GM18511 (cell line): Measurements from ENCODE around the gene LRP1B.

Source experiments
- ATAC-seq: cut with Tn5 transposase; IDR thresholded peaks from one replicate; pipeline ENCODE4 v1.9.1; 2021; ENCODE audit warnings: mild to moderate bottlenecking, moderate library complexity; ENCODE audit not compliant: unreplicated experiment

LRP1B gene

GRCh38 chr2:141062031-141062430, 1068.8 kb downstream of the LRP1B start:
- no peak for ATAC-seq

- no peak for ATAC-seq
Observed at GRCh38 chr2:141058556-141058955, 1072.3 kb downstream of the LRP1B start.

GRCh38 chr2:141055531-141055930, 1075.3 kb downstream of the LRP1B start:
- no peak for ATAC-seq

- ATAC-seq, result no peak
Observed at GRCh38 chr2:141048951-141049350, 1081.9 kb downstream of the LRP1B start.

GRCh38 chr2:141041281-141041680, 1089.5 kb downstream of the LRP1B start:
- ATAC-seq, result no peak

GRCh38 chr2:141038341-141038740, 1092.5 kb downstream of the LRP1B start:
- no peak for ATAC-seq

GRCh38 chr2:141037361-141037760, 1093.5 kb downstream of the LRP1B start:
- ATAC-seq, result no peak

- no peak for ATAC-seq
Observed at GRCh38 chr2:141035846-141036420, 1094.9 kb downstream of the LRP1B start.

GRCh38 chr2:141029428-141030078, 1101.3 kb downstream of the LRP1B start:
- ATAC-seq, result no peak

GRCh38 chr2:141027221-141027620, 1103.6 kb downstream of the LRP1B start:
- ATAC-seq, result no peak

GRCh38 chr2:141021611-141022010, 1109.2 kb downstream of the LRP1B start:
- ATAC-seq, result no peak

GRCh38 chr2:141021109-141021508, 1109.7 kb downstream of the LRP1B start:
- no peak for ATAC-seq

GRCh38 chr2:141020346-141020745, 1110.5 kb downstream of the LRP1B start:
- no peak for ATAC-seq

GRCh38 chr2:141015341-141016047, 1115.3 kb downstream of the LRP1B start:
- no peak for ATAC-seq

GRCh38 chr2:141003967-141004657, 1126.7 kb downstream of the LRP1B start:
- ATAC-seq, result no peak

GRCh38 chr2:141001750-141002149, 1129.1 kb downstream of the LRP1B start:
- no peak for ATAC-seq

- no peak for ATAC-seq
Observed at GRCh38 chr2:140998577-140998976, 1132.2 kb downstream of the LRP1B start.

GRCh38 chr2:140998017-140998416, 1132.8 kb downstream of the LRP1B start:
- ATAC-seq, result no peak

- no peak for ATAC-seq
Observed at GRCh38 chr2:140994856-140995255, 1136.0 kb downstream of the LRP1B start.

GRCh38 chr2:140990416-140990815, 1140.4 kb downstream of the LRP1B start:
- ATAC-seq, result no peak

- no peak for ATAC-seq
Observed at GRCh38 chr2:140988597-140988996, 1142.2 kb downstream of the LRP1B start.

- no peak for ATAC-seq
Observed at GRCh38 chr2:140986456-140986855, 1144.4 kb downstream of the LRP1B start.
